Brain microvascular endothelial cell (primary cell): Measurements from ENCODE around the gene SLC5A5.

Experiments
- DNase-seq: peaks from one replicate; pipeline ENCODE4 v3.0.0-alpha.2; 2020
- H3K27ac ChIP-seq: fragments of 250-450 bp; sonication (Bioruptor Pico); 2 replicates; pipeline ENCODE4 v1.5.1; 2020; ENCODE audit warnings: mild to moderate bottlenecking, moderate library complexity
- H3K27me3 ChIP-seq: fragments of 250-450 bp; sonication (Bioruptor Pico); replicated peaks from 2 replicates; pipeline ENCODE4 v1.5.1; 2020; ENCODE audit warnings: mild to moderate bottlenecking
- H3K36me3 ChIP-seq: fragments of 250-450 bp; sonication (Bioruptor Pico); replicated peaks from 2 replicates; pipeline ENCODE4 v1.5.1; 2020; ENCODE audit warnings: mild to moderate bottlenecking
- H3K4me3 ChIP-seq: 2 replicates; pipeline ENCODE4 v1.5.1; 2011; ENCODE audit warnings: low read depth, mild to moderate bottlenecking, control low read depth, low read length, moderate library complexity
- CTCF ChIP-seq: IDR thresholded peaks from 2 replicates; pipeline ENCODE4 v1.5.1; 2011; ENCODE audit warnings: low read depth, mild to moderate bottlenecking, moderate library complexity, low read length, control low read depth, inconsistent platforms; ENCODE audit errors: missing control alignments
- in situ Hi-C: cut with HindIII; loops from 2 replicates; pipeline ENCODE4 v1.10.0; 2017; ENCODE audit warnings: low sequenced_read_pairs, low pct_ligation_motif_present

SLC5A5 gene

GRCh38 chr19:17837972-17838371, 33.8 kb upstream of the SLC5A5 start:
- H3K27me3 ChIP-seq = no peaks in the 10 kb centered on the region
- DNase-seq = no peak
- no peak overlapping the region for H3K27ac ChIP-seq
- no peak overlapping the region for H3K4me3 ChIP-seq
- no peak for TF ChIP-seq CTCF
- no peaks in the 10 kb centered on the region for H3K36me3 ChIP-seq
- in situ Hi-C loops = no loop called here

- Histone ChIP-seq H3K27me3 (no peaks in the 10 kb centered on the region), H3K4me3 (no peak overlapping the region), H3K36me3 (no peaks in the 10 kb centered on the region), H3K27ac (no peak overlapping the region)
- no peak for TF ChIP-seq CTCF
- DNase-seq = no peak
- in situ Hi-C loops = no loop called here
These were observed 31.7 kb upstream of the SLC5A5 start for GRCh38 chr19:17840019-17840418.

- DNase-seq = no peak
- no peaks in the 10 kb centered on the region for H3K36me3 ChIP-seq
- in situ Hi-C loops = no loop called here
- TF ChIP-seq CTCF = no peak
- no peak overlapping the region for H3K27ac ChIP-seq
- H3K4me3 ChIP-seq = peak overlapping the region; percentile 36
- H3K27me3 ChIP-seq = no peaks in the 10 kb centered on the region
These were observed 30.4 kb upstream of the SLC5A5 start for GRCh38 chr19:17841371-17841809.

- H3K27ac ChIP-seq = peak overlapping the region; percentile 30
- H3K4me3 ChIP-seq = peak overlapping the region; percentile 41
- peak; percentile 84 for DNase-seq
- no peaks in the 10 kb centered on the region for H3K27me3 ChIP-seq
- H3K36me3 ChIP-seq = no peaks in the 10 kb centered on the region
- in situ Hi-C loops = no loop called here
- TF ChIP-seq CTCF = no peak
These were observed 29.7 kb upstream of the SLC5A5 start for GRCh38 chr19:17841810-17842662.

GRCh38 chr19:17842663-17843291, 29.0 kb upstream of the SLC5A5 start:
- no peak for DNase-seq
- in situ Hi-C loops = no loop called here
- Histone ChIP-seq H3K27me3 (no peaks in the 10 kb centered on the region), H3K36me3 (no peaks in the 10 kb centered on the region), H3K27ac (peak overlapping the region; percentile 30), H3K4me3 (peak overlapping the region; percentile 41)
- no peak for TF ChIP-seq CTCF
